Loucy (cell line): ENCODE results near the gene SLC5A1.

ENCODE experiments used
- H2AFZ ChIP-seq: fragments of 200-600 bp; sonication (generic); 2 replicates; pipeline ENCODE4 v1.6.0; 2016; ENCODE audit warnings: antibody characterized with exemption, mild to moderate bottlenecking, low read length, moderate library complexity
- H3F3A ChIP-seq: fragments of 200-600 bp; 2 replicates; pipeline ENCODE4 v1.6.0; 2016; ENCODE audit warnings: antibody characterized with exemption, low read depth, mild to moderate bottlenecking
- H3K27me3 ChIP-seq: fragments of 200-600 bp; sonication (generic); 2 replicates; pipeline ENCODE4 v1.6.1; 2014; ENCODE audit warnings: low read length, mild to moderate bottlenecking; ENCODE audit not compliant: insufficient read depth, poor library complexity, severe bottlenecking
- H3K36me3 ChIP-seq: fragments of 200-600 bp; sonication (generic); 2 replicates; pipeline ENCODE4 v1.6.1; 2016; ENCODE audit warnings: low read length; ENCODE audit not compliant: insufficient read depth
- H3K4me1 ChIP-seq: fragments of 200-600 bp; sonication (generic); 2 replicates; pipeline ENCODE4 v1.5.1; 2014; ENCODE audit warnings: low read length, mild to moderate bottlenecking; ENCODE audit not compliant: insufficient read depth, poor library complexity, severe bottlenecking
- H3K4me2 ChIP-seq: fragments of 200-600 bp; sonication (generic); 2 replicates; pipeline ENCODE4 v1.6.0; 2014; ENCODE audit warnings: antibody characterized with exemption, low read length, low read depth, mild to moderate bottlenecking; ENCODE audit not compliant: poor library complexity, severe bottlenecking
- H3K4me3 ChIP-seq: fragments of 200-600 bp; sonication (generic); 2 replicates; pipeline ENCODE4 v1.5.1; 2014; ENCODE audit warnings: low read length, mild to moderate bottlenecking, mixed read lengths; ENCODE audit not compliant: poor library complexity, severe bottlenecking
- H3K79me2 ChIP-seq: fragments of 200-600 bp; sonication (generic); 2 replicates; pipeline ENCODE4 v1.6.1; 2014; ENCODE audit warnings: low read length; ENCODE audit not compliant: insufficient read depth
- H3K9ac ChIP-seq: fragments of 200-600 bp; sonication (generic); 2 replicates; pipeline ENCODE4 v1.6.0; 2014; ENCODE audit warnings: mild to moderate bottlenecking, low read depth, low read length, moderate library complexity; ENCODE audit not compliant: poor library complexity, severe bottlenecking
- H3K9me2 ChIP-seq: fragments of 200-600 bp; sonication (generic); replicated peaks from 2 replicates; pipeline ENCODE4 v1.6.1; 2016; ENCODE audit warnings: low read depth, low read length, mixed read lengths
- H3K9me3 ChIP-seq: fragments of 200-600 bp; sonication (generic); 2 replicates; pipeline ENCODE4 v1.6.1; 2014; ENCODE audit warnings: mild to moderate bottlenecking, antibody characterized with exemption, low read length, low read depth; ENCODE audit not compliant: insufficient read depth
- H4K20me1 ChIP-seq: fragments of 200-600 bp; sonication (generic); 2 replicates; pipeline ENCODE4 v1.6.0; 2014; ENCODE audit warnings: antibody characterized with exemption, low read length, mild to moderate bottlenecking; ENCODE audit not compliant: insufficient read depth, poor library complexity, severe bottlenecking
- CTCF ChIP-seq: fragments of 200-600 bp; sonication (generic); conservative IDR thresholded peaks from 2 replicates; pipeline ENCODE4 v1.5.1; 2014; ENCODE audit warnings: mild to moderate bottlenecking, antibody characterized with exemption, low read length
- EZH2phosphoT487 ChIP-seq: fragments of 200-600 bp; IDR thresholded peaks from 2 replicates; pipeline ENCODE4 v1.6.1; 2018; ENCODE audit warnings: antibody characterized with exemption, mild to moderate bottlenecking, moderate library complexity, borderline replicate concordance

SLC5A1 gene

DNA sequence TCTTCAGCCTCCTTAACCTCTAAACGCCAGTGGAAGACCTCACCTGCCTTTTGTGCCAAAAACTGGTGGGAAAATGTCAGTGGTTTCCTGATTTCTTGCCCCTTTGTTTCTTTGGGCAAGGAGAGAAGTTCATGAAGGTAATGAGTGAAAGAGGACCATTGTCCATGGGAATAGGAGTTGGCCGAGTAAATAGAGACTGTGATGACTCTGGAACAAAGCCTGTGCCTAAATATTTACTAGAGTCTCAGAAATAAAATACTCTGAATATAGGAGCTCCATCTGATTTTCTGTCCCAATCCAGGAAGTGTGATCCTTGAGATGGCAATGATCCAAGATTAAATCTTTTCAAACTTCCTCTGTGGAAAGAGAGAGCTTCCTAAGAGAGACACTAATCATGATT is 12.0 kb downstream of the SLC5A1 start:
- Histone ChIP-seq H3F3A (no peaks in the 10 kb centered on the region), H3K9me3 (no peaks in the 10 kb centered on the region), H3K79me2 (no peaks in the 10 kb centered on the region), H3K27me3 (no peaks in the 10 kb centered on the region), H4K20me1 (no peaks in the 10 kb centered on the region), H3K36me3 (no peaks in the 10 kb centered on the region), H3K4me3 (no peak overlapping the region), H2AFZ (no peak overlapping the region), H3K4me1 (peaks cover 4% of the 10 kb centered on the region), H3K9ac (no peak overlapping the region), H3K9me2 (no peaks in the 10 kb centered on the region), H3K4me2 (no peak overlapping the region)
- no peak for TF ChIP-seq CTCF
- no peak for TF ChIP-seq EZH2phosphoT487

- H3K9me2 ChIP-seq, result no peaks in the 10 kb centered on the region
- no peaks in the 10 kb centered on the region for H3K9me3 ChIP-seq
- H3F3A ChIP-seq, result no peaks in the 10 kb centered on the region
- no peaks in the 10 kb centered on the region for H3K27me3 ChIP-seq
- no peaks in the 10 kb centered on the region for H3K36me3 ChIP-seq
- H3K4me1 ChIP-seq, result no peaks in the 10 kb centered on the region
- no peak overlapping the region for H3K4me2 ChIP-seq
- H3K9ac ChIP-seq, result no peak overlapping the region
- H3K79me2 ChIP-seq, result no peaks in the 10 kb centered on the region
- H2AFZ ChIP-seq, result no peak overlapping the region
- H4K20me1 ChIP-seq, result no peaks in the 10 kb centered on the region
- no peak overlapping the region for H3K4me3 ChIP-seq
- TF ChIP-seq EZH2phosphoT487, result no peak
- TF ChIP-seq CTCF, result no peak
These were observed 15.7 kb downstream of the SLC5A1 start for GRCh38 chr22:32058656-32059260.

DNA sequence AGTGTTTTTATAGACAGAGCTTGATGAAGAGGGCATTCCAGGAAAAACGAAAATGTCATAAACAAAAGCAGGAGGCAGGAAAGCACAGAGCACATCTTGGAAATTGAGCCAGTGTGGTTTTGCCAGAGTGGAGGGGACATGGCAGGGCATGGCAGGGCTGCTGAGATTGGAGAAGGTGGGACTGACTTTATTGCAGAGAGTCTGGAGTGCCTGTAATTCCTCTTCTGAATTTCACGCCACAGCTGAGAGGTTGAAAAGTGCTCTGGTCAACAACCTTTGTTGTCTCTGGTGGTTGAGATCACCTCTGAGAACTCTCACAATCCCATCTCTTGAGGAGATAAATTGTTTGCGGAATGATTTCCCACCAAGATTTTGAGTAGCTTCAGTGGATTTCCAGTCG is 16.4 kb downstream of the SLC5A1 start:
- Histone ChIP-seq H3K4me3 (no peak overlapping the region), H3K4me2 (no peak overlapping the region), H3K9me2 (no peaks in the 10 kb centered on the region), H3K4me1 (no peaks in the 10 kb centered on the region), H3K36me3 (no peaks in the 10 kb centered on the region), H2AFZ (no peak overlapping the region), H3K79me2 (no peaks in the 10 kb centered on the region), H3K27me3 (no peaks in the 10 kb centered on the region), H4K20me1 (no peaks in the 10 kb centered on the region), H3F3A (no peaks in the 10 kb centered on the region), H3K9ac (no peak overlapping the region), H3K9me3 (no peaks in the 10 kb centered on the region)
- TF ChIP-seq EZH2phosphoT487 (no peak), CTCF (no peak)
